Measurements from ENCODE around the gene MDFI. TPM values are rescaled to one million over a fixed set of nuclear protein-coding genes. Genes with fewer than 3 reads are reported as not detected.

MDFI gene
- total RNA-seq, 1 experiment from 2014 or later: 96.4 TPM

GRCh38 chr6:41690541-41691330, 52.5 kb downstream of the MDFI start:
- no peaks in the 10 kb centered on the region for H3K9me2 ChIP-seq (replicated peaks; ENCODE audit: low read length)
- no peak overlapping the region for H3K4me2 ChIP-seq (ENCODE audit: low read length)
- H2AFZ ChIP-seq (ENCODE audit: low read length): no peak overlapping the region
- H3K4me3 ChIP-seq (ENCODE audit: low read length): no peak overlapping the region
- ATAC-seq (no peak), DNase-seq (no peak)
- no peaks in the 10 kb centered on the region for H3K36me3 ChIP-seq (ENCODE audit: low read depth, low read length)
- no peaks in the 10 kb centered on the region for H3K27me3 ChIP-seq (ENCODE audit: low read length)
- no peaks in the 10 kb centered on the region for H3K9me3 ChIP-seq (ENCODE audit: low read length)
- H3K4me1 ChIP-seq (ENCODE audit: insufficient read depth, low read length): peaks cover 8% of the 10 kb centered on the region
- no peak overlapping the region for H3K27ac ChIP-seq (ENCODE audit: low read length)
- ChIA-PET CTCF (no interaction called here), POLR2A (ENCODE audit: unreplicated experiment) (no interaction called here)
- H3K9ac ChIP-seq (ENCODE audit: low read length): no peak overlapping the region
- no TSS peak for BruUV-seq (replicated peaks)
- H4K20me1 ChIP-seq (ENCODE audit: low read length): no peaks in the 10 kb centered on the region
- intact Hi-C loops (cut with micrococcal nuclease): no loop called here
- TF ChIP-seq EZH2 (IDR thresholded peaks at IDR 0.05; ENCODE audit: low read length, unreplicated experiment) (no peak), CTCF (conservative IDR thresholded peaks at IDR 0.05; ENCODE audit: low read depth, low read length) (no peak), EZH2phosphoT487 (IDR thresholded peaks at IDR 0.05; ENCODE audit: borderline replicate concordance, low read length) (no peak)
- no peaks in the 10 kb centered on the region for H3K79me2 ChIP-seq (ENCODE audit: low read length)
- H3F3A ChIP-seq (ENCODE audit: low read length, unreplicated experiment): no peaks in the 10 kb centered on the region

GRCh38 chr6:41691426-41692079, 53.3 kb downstream of the MDFI start:
- no TSS peak for BruUV-seq (replicated peaks)

More at GRCh38 chr6:41691426-41692079, 53.3 kb downstream of the MDFI start:
- ChIA-PET POLR2A (ENCODE audit: unreplicated experiment) (no interaction called here), CTCF (no interaction called here)
- no peak for TF ChIP-seq CTCF (conservative IDR thresholded peaks at IDR 0.05; ENCODE audit: low read depth, low read length)
- TF ChIP-seq EZH2 (IDR thresholded peaks at IDR 0.05; ENCODE audit: low read length, unreplicated experiment): no peak
- no peak for TF ChIP-seq EZH2phosphoT487 (IDR thresholded peaks at IDR 0.05; ENCODE audit: borderline replicate concordance, low read length)
- H3K27ac ChIP-seq (ENCODE audit: low read length): no peak overlapping the region
- H3F3A ChIP-seq (ENCODE audit: low read length, unreplicated experiment): no peaks in the 10 kb centered on the region
- intact Hi-C loops (cut with micrococcal nuclease): no loop called here
- no peak overlapping the region for H3K4me2 ChIP-seq (ENCODE audit: low read length)
- DNase-seq: no peak
- ATAC-seq: no peak
- H3K79me2 ChIP-seq (ENCODE audit: low read length): no peaks in the 10 kb centered on the region
- no peaks in the 10 kb centered on the region for H3K36me3 ChIP-seq (ENCODE audit: low read depth, low read length)
- no peaks in the 10 kb centered on the region for H4K20me1 ChIP-seq (ENCODE audit: low read length)
- no peak overlapping the region for H2AFZ ChIP-seq (ENCODE audit: low read length)
- H3K4me3 ChIP-seq (ENCODE audit: low read length): no peak overlapping the region
- peaks cover 8% of the 10 kb centered on the region for H3K4me1 ChIP-seq (ENCODE audit: insufficient read depth, low read length)
- H3K9me2 ChIP-seq (replicated peaks; ENCODE audit: low read length): no peaks in the 10 kb centered on the region
- H3K9me3 ChIP-seq (ENCODE audit: low read length): no peaks in the 10 kb centered on the region
- H3K9ac ChIP-seq (ENCODE audit: low read length): no peak overlapping the region
- no peaks in the 10 kb centered on the region for H3K27me3 ChIP-seq (ENCODE audit: low read length)

All from PC-3 (cell line).